SK-N-MC (cell line): Measurements from ENCODE around the gene INPP5A.

Experiments
- EZH2 ChIP-seq: fragments of 200-600 bp; sonication (generic); IDR thresholded peaks from one replicate; pipeline ENCODE4 v1.6.1; 2017; ENCODE audit warnings: antibody characterized with exemption
- FOXP2 ChIP-seq: optimal IDR thresholded peaks from 2 replicates; pipeline ENCODE3; 2011; ENCODE audit warnings: mild to moderate bottlenecking, moderate library complexity; ENCODE audit not compliant: insufficient read depth; ENCODE audit errors: extremely low read length, control extremely low read depth
- POLR2AphosphoS5 ChIP-seq: IDR thresholded peaks from 2 replicates; pipeline ENCODE4 v1.6.1; 2012; ENCODE audit warnings: mild to moderate bottlenecking, low read depth, low read length, borderline replicate concordance

DNA sequence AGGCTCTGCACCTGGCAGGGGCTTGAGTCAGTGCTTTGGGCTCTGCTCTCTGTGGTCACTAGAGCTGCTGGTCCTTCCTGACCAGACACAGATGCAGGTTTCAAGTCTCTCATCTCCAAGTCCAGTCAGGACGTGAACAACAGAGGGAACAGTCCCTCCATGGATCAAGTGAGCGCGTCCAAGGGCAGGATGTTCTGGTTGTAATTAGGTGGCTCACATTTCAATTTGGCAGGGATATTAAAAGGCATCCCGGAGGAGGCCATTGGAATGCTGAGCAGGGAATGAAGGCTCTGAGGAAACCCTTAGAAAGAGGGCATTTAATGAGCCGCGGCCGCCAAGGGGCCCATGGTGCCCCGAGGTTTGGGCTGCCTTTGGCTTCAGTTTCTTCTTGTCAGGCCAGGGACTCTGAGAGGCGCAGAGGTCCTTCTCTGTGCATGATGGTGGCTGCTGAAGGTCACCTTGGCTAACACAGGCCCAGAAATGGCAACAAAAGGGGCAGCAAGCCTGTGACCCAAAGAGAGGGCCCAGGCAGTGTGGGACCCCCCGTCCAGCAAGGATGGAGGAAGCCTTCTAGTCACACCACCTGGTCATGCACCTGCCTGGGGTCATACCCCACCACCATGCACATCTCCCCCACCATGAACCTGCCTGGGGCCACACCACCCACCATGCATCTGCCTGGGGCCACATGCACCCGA, 30.7 kb upstream of the INPP5A start:
- TF ChIP-seq EZH2 (no peak), POLR2AphosphoS5 (no peak), FOXP2 (no peak)
